OCI-LY7 (cell line): ENCODE measurements around the gene APOA4.

ENCODE experiments used
- EZH2phosphoT487 ChIP-seq: fragments of 200-600 bp; sonication (generic); IDR thresholded peaks from 2 replicates; pipeline ENCODE4 v1.6.1; 2018; ENCODE audit warnings: low read depth, borderline replicate concordance, mild to moderate bottlenecking, mixed run types, antibody characterized with exemption, low read length, moderate library complexity, mixed read lengths
- TF ChIP-seq, protein P1 (sequence below): fragments of 200-600 bp; sonication (generic); conservative IDR thresholded peaks from 2 replicates; pipeline ENCODE4 v1.5.1; 2014; ENCODE audit warnings: mild to moderate bottlenecking, antibody characterized with exemption, low read length, moderate library complexity, mixed read lengths

DNA sequence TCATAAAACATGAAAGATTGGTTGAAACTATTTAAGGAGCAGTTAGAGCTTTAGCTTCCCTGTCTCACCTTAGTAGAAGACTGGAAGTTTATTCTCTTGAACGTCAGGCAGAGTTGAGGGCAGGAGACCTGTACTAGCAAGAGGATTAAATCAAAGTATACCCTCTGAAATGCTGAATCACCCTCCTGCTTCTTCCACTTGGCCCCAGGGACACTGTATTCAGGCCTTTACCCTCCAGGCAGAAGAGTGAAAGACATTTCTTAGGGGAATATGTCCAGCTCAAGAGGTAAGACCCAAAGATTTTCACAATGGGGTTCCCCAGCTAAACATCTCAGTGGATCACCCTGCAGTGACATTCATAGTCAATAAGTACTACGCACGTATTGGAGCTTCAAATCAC lies 11.9 kb downstream of the APOA4 start:
- TF ChIP-seq, protein P1, sequence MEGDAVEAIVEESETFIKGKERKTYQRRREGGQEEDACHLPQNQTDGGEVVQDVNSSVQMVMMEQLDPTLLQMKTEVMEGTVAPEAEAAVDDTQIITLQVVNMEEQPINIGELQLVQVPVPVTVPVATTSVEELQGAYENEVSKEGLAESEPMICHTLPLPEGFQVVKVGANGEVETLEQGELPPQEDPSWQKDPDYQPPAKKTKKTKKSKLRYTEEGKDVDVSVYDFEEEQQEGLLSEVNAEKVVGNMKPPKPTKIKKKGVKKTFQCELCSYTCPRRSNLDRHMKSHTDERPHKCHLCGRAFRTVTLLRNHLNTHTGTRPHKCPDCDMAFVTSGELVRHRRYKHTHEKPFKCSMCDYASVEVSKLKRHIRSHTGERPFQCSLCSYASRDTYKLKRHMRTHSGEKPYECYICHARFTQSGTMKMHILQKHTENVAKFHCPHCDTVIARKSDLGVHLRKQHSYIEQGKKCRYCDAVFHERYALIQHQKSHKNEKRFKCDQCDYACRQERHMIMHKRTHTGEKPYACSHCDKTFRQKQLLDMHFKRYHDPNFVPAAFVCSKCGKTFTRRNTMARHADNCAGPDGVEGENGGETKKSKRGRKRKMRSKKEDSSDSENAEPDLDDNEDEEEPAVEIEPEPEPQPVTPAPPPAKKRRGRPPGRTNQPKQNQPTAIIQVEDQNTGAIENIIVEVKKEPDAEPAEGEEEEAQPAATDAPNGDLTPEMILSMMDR: no peak
- no peak for TF ChIP-seq EZH2phosphoT487
